ENCODE data around the gene CANT1. TPM values are rescaled to one million over a fixed set of nuclear protein-coding genes. Genes with fewer than 3 reads are reported as not detected.

CANT1 gene
- total RNA-seq, 2 donors from 2014 or later: 65.7 to 72.3 TPM

DNA sequence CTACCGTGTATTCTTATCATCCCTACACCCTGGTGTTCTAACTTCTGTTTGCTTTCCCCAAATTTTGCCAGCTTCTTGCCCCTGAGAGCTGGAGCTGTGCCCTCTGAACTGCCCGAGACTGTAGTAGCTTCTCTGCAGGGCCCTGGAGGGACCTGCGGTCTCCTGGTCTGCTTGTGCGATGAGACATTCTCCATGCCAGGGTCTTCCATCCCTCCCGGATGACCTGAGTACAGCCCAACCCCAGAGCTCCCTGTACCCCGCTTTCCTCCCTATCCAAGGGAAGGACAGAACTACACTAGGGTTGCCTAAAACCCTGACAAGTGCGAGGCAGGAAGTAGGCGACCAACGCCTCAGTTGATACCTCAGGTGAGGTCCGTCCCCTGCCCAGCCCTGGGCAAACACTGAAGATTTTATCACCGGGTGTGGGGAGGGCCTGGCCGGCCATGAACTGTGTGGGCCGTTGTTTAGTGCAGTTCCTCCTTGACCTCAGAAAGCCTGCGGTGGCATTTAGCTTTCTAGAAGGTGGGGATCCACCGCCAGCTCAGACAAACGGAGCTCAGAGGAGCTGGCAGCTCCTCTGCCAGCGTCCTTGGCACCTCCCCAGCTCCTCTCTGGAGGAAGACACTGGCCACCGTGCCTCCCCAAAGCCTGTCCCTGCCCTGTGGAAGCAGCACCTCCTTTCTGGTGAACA lies 13.7 kb downstream of the CANT1 start:
- Mint-ChIP-seq H3K27me3 (no peaks in the 10 kb centered on the region), H3K4me1 (ENCODE audit: low read depth in 2 of 2) (peaks cover 0 to 17% of the 10 kb centered on the region in 2 donors), H3K27ac (no peak overlapping the region), H3K36me3 (no peaks in the 10 kb centered on the region), H3K9me3 (no peaks in the 10 kb centered on the region), H3K4me3 (no peak overlapping the region)
- peak in 1 of 2 donors; percentile 8 for ATAC-seq
- no peak for DNase-seq (ENCODE audit: low spot score)

DNA sequence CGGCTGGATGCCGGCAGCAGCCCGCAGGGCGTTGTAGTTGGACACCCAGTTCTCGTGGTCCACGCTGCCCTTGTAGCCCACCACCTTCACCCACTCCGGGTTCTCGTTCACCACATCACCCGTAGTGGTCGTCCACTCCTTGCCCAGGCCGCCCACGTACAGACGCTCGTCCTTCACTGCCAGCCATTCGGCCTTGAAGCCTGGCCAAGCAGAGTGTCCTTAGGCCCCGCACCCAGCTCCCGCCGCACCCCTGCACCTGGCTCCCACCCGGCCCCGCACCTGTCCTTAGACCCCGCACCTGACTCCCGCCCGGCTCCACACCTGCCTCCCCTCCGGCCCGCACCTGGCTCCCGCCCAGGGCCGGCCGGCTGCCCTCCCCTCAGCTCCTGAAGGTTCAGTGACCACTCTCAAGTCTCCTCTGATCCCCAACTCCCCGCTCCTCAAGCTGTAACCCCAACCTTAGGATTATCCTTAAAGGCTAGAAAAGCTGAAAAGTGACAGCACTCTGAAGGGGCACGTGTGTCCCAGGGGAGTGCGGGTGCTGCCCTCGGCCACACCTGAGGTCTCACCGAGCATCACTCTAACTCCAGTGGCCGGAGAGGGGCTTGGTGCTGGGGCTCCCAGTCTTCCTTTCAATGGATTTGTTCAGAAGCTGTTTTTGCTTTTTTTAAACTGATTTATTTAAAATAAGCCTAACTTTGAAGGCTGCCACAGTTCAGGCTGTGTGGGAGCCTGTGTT lies 14.4 kb downstream of the CANT1 start:
- no peaks in the 10 kb centered on the region for H3K27me3 Mint-ChIP-seq
- no peaks in the 10 kb centered on the region for H3K9me3 Mint-ChIP-seq
- no peaks in the 10 kb centered on the region for H3K36me3 Mint-ChIP-seq
- peaks cover 0 to 10% of the 10 kb centered on the region in 2 donors for H3K4me1 Mint-ChIP-seq (ENCODE audit: low read depth in 2 of 2)
- no peak overlapping the region for H3K4me3 Mint-ChIP-seq
- no peak for ATAC-seq
- no peak for DNase-seq (ENCODE audit: low spot score)
- H3K27ac Mint-ChIP-seq: no peak overlapping the region

- no peak overlapping the region for H3K27ac Mint-ChIP-seq
- H3K4me1 Mint-ChIP-seq (ENCODE audit: low read depth in 2 of 2): peaks cover 0 to 8% of the 10 kb centered on the region in 2 donors
- ATAC-seq: no peak
Observed at GRCh38 chr17:78993981-78994671, 15.4 kb downstream of the CANT1 start.

DNA sequence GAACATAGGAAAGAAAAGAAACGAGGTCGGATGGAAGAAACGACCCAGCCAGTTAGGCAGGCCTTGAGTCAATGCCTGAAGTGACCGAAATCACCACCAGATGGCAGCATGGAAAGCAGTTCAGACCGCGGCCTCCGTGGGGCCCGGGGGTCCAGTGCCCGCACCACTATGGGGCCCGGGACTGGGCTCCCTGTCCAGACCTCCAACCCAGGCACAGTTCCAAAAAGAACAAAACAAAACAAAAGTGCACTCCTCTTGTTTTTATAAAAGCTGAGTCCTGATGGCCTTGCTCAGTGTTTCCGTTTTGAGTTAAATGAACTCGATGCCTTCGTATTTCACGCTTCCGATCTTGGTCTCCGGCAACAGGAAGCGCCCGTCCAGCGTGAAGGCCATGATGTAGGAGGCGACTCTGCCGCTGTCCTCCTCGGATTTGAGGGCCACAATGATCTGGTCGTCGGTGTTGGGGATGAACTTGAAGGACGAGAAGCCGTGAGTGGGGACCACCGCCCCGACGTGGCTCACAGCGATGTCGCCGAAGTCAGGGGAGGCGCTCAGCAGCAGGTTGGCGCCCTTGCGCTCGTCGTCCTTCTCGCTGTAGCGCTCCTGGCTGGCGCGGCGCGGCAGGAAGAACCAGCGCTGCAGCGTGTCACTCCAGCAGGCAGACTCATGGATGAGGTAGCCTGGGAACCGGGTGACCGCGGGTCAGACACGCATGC lies 16.2 kb downstream of the CANT1 start:
- H3K9me3 Mint-ChIP-seq: no peaks in the 10 kb centered on the region
- no peak overlapping the region for H3K4me3 Mint-ChIP-seq
- no peaks in the 10 kb centered on the region for H3K27me3 Mint-ChIP-seq
- no peaks in the 10 kb centered on the region for H3K36me3 Mint-ChIP-seq
- ATAC-seq (peak in 1 of 2 donors; percentile 37), DNase-seq (ENCODE audit: low spot score) (no peak)
- H3K4me1 Mint-ChIP-seq (ENCODE audit: low read depth in 2 of 2): peaks cover 0 to 8% of the 10 kb centered on the region in 2 donors
- H3K27ac Mint-ChIP-seq: no peak overlapping the region

More at GRCh38 chr17:78993981-78994671, 15.4 kb downstream of the CANT1 start:
- Mint-ChIP-seq H3K36me3 (no peaks in the 10 kb centered on the region), H3K27me3 (no peaks in the 10 kb centered on the region), H3K4me3 (no peak overlapping the region), H3K9me3 (no peaks in the 10 kb centered on the region)
- DNase-seq (ENCODE audit: low spot score): no peak

DNA sequence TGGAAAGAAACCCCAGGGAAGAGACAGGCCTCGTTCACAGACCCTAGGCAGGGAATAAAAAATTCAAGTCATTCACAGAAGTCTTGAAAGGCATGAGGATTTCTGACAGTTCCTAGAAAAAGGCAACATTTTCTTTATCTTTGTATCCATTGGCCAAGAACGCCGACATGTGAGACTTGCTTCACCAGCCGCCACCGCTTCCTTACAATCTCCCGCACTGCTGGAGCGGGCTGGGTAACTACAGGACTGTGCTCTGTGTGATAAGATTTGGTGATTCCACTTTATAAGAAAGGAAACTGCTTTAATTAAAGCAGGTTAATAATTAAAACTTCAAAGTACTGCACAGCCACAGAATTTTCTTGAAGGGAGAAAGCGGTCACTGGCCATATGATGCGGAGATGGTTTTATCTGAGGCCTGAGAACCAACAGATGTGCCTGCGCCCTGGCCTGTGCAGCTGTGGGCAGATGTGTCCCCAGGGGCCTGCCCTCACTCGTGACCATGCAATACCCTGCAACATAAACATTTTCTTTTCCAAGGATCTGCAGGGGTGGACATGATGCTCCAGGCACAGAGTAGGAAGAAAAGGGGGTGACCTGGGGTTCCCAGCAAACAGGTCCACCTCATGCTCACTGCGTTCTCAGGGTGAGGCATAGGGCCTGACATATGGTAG lies 16.9 kb downstream of the CANT1 start:
- H3K4me1 Mint-ChIP-seq (ENCODE audit: low read depth in 2 of 2): peaks cover 0 to 8% of the 10 kb centered on the region in 2 donors
- H3K27me3 Mint-ChIP-seq: no peaks in the 10 kb centered on the region
- H3K4me3 Mint-ChIP-seq: no peak overlapping the region
- DNase-seq (ENCODE audit: low spot score) (no peak), ATAC-seq (no peak)
- H3K36me3 Mint-ChIP-seq: no peaks in the 10 kb centered on the region
- H3K27ac Mint-ChIP-seq: no peak overlapping the region
- no peaks in the 10 kb centered on the region for H3K9me3 Mint-ChIP-seq

DNA sequence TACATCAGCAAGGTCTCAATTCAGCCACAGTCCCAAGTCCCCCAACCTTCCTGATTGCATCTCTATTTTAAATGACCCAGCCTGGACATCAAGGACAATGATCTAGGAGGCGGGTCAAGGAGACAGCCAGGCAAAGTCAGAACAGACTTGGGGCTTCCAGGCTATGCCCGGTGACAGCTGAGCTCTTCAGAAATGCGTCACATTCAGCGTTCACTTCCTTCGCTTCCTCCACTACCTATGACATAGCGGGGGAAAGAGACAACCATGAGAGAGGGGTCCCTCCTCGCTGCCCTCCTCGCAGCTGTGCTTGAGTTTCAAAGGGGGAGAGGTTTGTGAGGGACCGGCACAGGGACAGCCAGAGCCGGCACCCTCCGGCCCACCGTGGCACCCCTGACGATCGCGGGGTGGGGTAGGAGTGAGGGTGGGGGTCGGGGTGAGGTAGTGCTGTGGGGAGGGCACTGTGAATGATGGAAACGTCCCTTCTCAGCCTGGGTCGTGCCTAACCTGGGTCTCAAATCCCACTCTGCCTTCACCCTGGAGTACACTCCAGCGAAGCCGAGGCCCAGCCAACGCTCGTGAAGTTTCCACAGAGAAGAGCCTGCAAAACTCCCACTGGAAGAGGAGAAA lies 17.5 kb downstream of the CANT1 start:
- DNase-seq (ENCODE audit: low spot score): no peak
- Mint-ChIP-seq H3K9me3 (no peaks in the 10 kb centered on the region), H3K4me3 (no peak overlapping the region), H3K36me3 (no peaks in the 10 kb centered on the region), H3K27ac (no peak overlapping the region), H3K4me1 (ENCODE audit: low read depth in 2 of 2) (peaks cover 0 to 8% of the 10 kb centered on the region in 2 donors), H3K27me3 (no peaks in the 10 kb centered on the region)
- no peak for ATAC-seq

- Mint-ChIP-seq H3K27me3 (no peaks in the 10 kb centered on the region), H3K36me3 (no peaks in the 10 kb centered on the region), H3K4me3 (no peak overlapping the region), H3K4me1 (ENCODE audit: low read depth in 2 of 2) (peaks cover 4 to 14% of the 10 kb centered on the region in 2 donors), H3K9me3 (no peaks in the 10 kb centered on the region), H3K27ac (no peak overlapping the region)
- DNase-seq (ENCODE audit: low spot score) (no peak), ATAC-seq (no peak)
Observed at GRCh38 chr17:78991017-78991738, 18.4 kb downstream of the CANT1 start.

DNA sequence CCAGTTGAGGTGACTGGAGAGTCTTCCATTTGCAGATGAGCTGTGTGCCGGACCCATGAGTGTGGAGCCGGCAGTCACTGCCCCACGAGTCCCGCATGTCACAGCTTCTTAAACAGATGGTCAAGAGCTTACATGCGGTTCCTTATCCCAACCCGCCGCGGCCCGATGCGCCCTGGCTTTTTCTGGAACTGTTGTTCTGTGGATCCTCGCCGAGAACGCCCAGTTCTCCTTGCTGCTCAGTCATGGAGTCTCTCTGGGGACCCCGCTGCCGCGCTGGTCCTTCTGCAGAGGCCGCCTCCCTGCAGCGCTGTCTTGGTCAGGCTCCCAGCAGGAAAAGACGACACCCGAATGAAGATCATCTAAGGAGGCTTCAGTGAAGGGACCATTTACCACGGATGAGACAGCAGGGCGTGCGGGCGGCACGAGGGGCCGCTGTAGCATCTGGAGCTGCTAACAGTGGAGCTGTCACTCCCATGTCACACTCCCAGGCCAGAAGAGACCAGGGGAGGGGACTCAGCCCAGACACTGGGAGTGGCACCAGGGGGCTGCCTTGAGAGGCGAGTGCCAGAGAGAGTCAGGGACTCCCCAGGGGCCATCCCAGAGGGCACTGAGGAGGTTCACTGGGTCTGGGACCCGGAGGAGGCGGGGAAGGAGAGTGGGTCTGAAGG lies 19.1 kb downstream of the CANT1 start:
- Mint-ChIP-seq H3K9me3 (no peaks in the 10 kb centered on the region), H3K27ac (no peak overlapping the region), H3K27me3 (no peaks in the 10 kb centered on the region), H3K4me1 (ENCODE audit: low read depth in 2 of 2) (peaks cover 8 to 17% of the 10 kb centered on the region in 2 donors), H3K4me3 (no peak overlapping the region), H3K36me3 (no peaks in the 10 kb centered on the region)
- DNase-seq (ENCODE audit: low spot score) (no peak), ATAC-seq (no peak)

DNA sequence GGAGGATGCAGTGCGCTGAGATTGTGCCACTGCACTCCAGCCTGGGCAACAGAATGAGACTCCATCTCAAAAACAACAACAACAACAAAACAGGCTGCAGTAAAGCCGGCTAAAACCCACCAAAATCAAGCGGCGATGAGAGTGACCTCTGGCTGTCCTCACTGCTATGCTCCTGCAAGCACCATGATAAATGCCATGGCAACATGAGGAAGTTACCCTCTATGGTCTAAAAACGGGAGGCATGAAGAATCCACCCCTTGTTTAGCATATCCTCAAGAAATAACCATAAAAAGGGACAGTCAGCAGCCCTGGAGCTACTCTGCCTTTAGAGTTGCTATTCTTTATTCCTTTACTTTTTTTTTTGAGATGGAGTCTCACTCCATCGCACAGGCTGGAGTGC lies 21.4 kb downstream of the CANT1 start:
- Mint-ChIP-seq H3K9me3 (no peaks in the 10 kb centered on the region), H3K27me3 (no peaks in the 10 kb centered on the region)
- ATAC-seq: no peak

DNA sequence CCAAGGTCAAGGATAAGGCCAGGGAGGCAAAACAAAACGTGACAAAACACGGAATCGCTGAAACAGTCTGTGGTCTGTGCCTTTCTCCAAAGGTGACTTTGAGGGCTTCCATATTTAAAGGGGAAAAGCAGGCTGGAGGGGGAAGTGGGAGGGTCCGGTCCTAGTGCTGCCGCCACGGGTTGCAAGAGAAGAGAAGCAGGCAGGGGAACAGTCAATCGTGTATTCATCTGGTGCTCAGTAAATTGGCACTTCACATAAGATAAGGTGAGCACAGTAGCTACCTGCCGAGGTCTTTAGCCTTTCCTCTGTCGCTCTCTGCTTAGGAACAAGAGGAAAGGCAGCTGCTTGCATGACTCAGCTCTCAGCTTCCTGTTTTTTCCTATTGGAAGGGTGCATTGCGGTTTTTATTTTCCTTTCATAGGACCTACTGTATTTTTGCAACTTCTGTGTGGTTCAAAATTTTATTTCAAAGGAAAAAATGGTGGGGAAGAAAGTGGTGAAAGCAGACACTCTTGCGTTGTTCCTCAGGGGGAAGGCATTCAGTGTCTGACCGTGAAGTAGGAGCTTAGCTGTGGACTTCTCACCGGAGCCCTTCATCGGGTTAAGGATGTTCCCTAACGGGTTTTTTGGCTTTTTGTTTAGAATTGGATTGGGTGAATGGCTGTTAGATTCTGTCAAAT lies 22.8 kb downstream of the CANT1 start:
- H3K4me1 Mint-ChIP-seq (ENCODE audit: low read depth in 2 of 2): peaks cover 8 to 9% of the 10 kb centered on the region in 2 donors
- no peak overlapping the region for H3K27ac Mint-ChIP-seq
- no peaks in the 10 kb centered on the region for H3K27me3 Mint-ChIP-seq
- no peak overlapping the region for H3K4me3 Mint-ChIP-seq
- H3K9me3 Mint-ChIP-seq: no peaks in the 10 kb centered on the region
- DNase-seq (ENCODE audit: low spot score) (no peak), ATAC-seq (no peak)
- H3K36me3 Mint-ChIP-seq: no peaks in the 10 kb centered on the region

More for the DNA sequence above, 21.4 kb downstream of the CANT1 start:
- DNase-seq (ENCODE audit: low spot score): no peak
- Mint-ChIP-seq H3K27ac (no peak overlapping the region), H3K36me3 (no peaks in the 10 kb centered on the region), H3K4me3 (no peak overlapping the region), H3K4me1 (ENCODE audit: low read depth in 2 of 2) (peaks cover 8 to 13% of the 10 kb centered on the region in 2 donors)

- Mint-ChIP-seq H3K27me3 (no peaks in the 10 kb centered on the region), H3K4me3 (no peak overlapping the region), H3K9me3 (no peaks in the 10 kb centered on the region), H3K4me1 (ENCODE audit: low read depth in 2 of 2) (peaks cover 8 to 9% of the 10 kb centered on the region in 2 donors), H3K36me3 (no peaks in the 10 kb centered on the region), H3K27ac (no peak overlapping the region)
- DNase-seq (ENCODE audit: low spot score) (no peak), ATAC-seq (no peak)
Observed at GRCh38 chr17:78986048-78986648, 23.4 kb downstream of the CANT1 start.
